ENCODE data around the gene HBG1.
"Not testable (repeated sequence)": the region's sequence is repeated elsewhere in the genome, so short reads cannot be mapped to it uniquely, and the experiment has no call there.

DNA sequence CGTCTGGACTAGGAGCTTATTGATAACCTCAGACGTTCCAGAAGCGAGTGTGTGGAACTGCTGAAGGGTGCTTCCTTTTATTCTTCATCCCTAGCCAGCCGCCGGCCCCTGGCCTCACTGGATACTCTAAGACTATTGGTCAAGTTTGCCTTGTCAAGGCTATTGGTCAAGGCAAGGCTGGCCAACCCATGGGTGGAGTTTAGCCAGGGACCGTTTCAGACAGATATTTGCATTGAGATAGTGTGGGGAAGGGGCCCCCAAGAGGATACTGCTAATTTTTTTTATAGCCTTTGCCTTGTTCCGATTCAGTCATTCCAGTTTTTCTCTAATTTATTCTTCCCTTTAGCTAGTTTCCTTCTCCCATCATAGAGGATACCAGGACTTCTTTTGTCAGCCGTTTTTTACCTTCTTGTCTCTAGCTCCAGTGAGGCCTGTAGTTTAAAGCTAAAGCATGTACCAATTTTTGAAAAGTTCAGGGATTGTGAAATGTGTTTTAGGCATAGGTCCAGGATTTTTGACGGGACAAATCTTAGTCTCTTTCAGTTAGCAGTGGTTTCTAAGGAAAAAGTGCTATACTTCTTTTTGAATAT is at the start of gene HBG1:
- TF ChIP-seq, protein P1, sequence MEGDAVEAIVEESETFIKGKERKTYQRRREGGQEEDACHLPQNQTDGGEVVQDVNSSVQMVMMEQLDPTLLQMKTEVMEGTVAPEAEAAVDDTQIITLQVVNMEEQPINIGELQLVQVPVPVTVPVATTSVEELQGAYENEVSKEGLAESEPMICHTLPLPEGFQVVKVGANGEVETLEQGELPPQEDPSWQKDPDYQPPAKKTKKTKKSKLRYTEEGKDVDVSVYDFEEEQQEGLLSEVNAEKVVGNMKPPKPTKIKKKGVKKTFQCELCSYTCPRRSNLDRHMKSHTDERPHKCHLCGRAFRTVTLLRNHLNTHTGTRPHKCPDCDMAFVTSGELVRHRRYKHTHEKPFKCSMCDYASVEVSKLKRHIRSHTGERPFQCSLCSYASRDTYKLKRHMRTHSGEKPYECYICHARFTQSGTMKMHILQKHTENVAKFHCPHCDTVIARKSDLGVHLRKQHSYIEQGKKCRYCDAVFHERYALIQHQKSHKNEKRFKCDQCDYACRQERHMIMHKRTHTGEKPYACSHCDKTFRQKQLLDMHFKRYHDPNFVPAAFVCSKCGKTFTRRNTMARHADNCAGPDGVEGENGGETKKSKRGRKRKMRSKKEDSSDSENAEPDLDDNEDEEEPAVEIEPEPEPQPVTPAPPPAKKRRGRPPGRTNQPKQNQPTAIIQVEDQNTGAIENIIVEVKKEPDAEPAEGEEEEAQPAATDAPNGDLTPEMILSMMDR (IDR thresholded peaks at IDR 0.05; ENCODE audit: low read depth, low read length, poor library complexity, severe bottlenecking), result not testable (repeated sequence)
- not testable (repeated sequence) for TF ChIP-seq EZH2phosphoT487 (IDR thresholded peaks at IDR 0.05; ENCODE audit: borderline replicate concordance, low read length)
